PC-9 (cell line): Measurements from ENCODE around the gene DHRS2. TPM values are rescaled to one million over a fixed set of nuclear protein-coding genes. Genes with fewer than 3 reads are reported as not detected.

Experiments
- BruUV-seq: library from RNA; stranded (reverse); fragments of 400-500 nt; replicated peaks from 2 replicates; lab custom pipeline; 2021; lab: Mats Ljungman, UMichigan
- CTCF ChIA-PET: fragments of 300-600 bp; sonication (Branson Sonifier 250); formaldehyde crosslinking; loops from one replicate; lab custom pipeline; 2022; ENCODE audit warnings: antibody characterized with exemption; lab: Charles Lee
- POLR2A ChIA-PET: fragments of 300-600 bp; sonication (Branson Sonifier 250); formaldehyde crosslinking; loops from one replicate; lab custom pipeline; 2022; ENCODE audit warnings: antibody characterized with exemption; ENCODE audit not compliant: unreplicated experiment; lab: Charles Lee
- DNase-seq, 2 experiments: peaks; one replicate each; pipeline versions ENCODE4 v3.0.0 to v3.0.0-alpha.2; 2015 to 2022; ENCODE audit warnings: mixed read lengths in 1 of 2
- H2AFZ ChIP-seq: fragments of 200-600 bp; sonication (generic); 2 replicates; pipeline ENCODE4 v1.8.1; 2017; ENCODE audit warnings: antibody characterized with exemption
- H3F3A ChIP-seq: fragments of 200-600 bp; sonication (generic); 2 replicates; pipeline ENCODE4 v1.8.1; 2017; ENCODE audit warnings: antibody characterized with exemption, mild to moderate bottlenecking, low read depth; ENCODE audit not compliant: insufficient read depth
- H3K27ac ChIP-seq: fragments of 200-600 bp; sonication (generic); 2 replicates; pipeline ENCODE4 v1.6.1; 2016; ENCODE audit warnings: mixed run types
- H3K27me3 ChIP-seq: fragments of 200-600 bp; sonication (generic); 2 replicates; pipeline ENCODE4 v1.6.1; 2016; ENCODE audit warnings: low read depth, mixed run types; ENCODE audit not compliant: insufficient read depth
- H3K36me3 ChIP-seq: fragments of 200-600 bp; sonication (generic); 2 replicates; pipeline ENCODE4 v1.6.1; 2016; ENCODE audit warnings: low read depth, mixed run types
- H3K4me1 ChIP-seq: fragments of 200-600 bp; sonication (generic); replicated peaks from 2 replicates; pipeline ENCODE4 v1.6.1; 2016; ENCODE audit warnings: mixed run types; ENCODE audit not compliant: insufficient read depth
- H3K4me2 ChIP-seq: fragments of 200-600 bp; sonication (generic); 2 replicates; pipeline ENCODE4 v1.6.1; 2017; ENCODE audit warnings: mixed run types
- H3K4me3 ChIP-seq: fragments of 200-600 bp; sonication (generic); 2 replicates; pipeline ENCODE4 v1.6.1; 2016; ENCODE audit warnings: mixed run types
- H3K79me2 ChIP-seq: fragments of 200-600 bp; sonication (generic); 2 replicates; pipeline ENCODE4 v1.6.1; 2017; ENCODE audit warnings: low read depth, mixed run types
- H3K9me2 ChIP-seq: fragments of 200-600 bp; sonication (generic); 2 replicates; pipeline ENCODE4 v1.8.1; 2017; ENCODE audit warnings: mild to moderate bottlenecking; ENCODE audit not compliant: insufficient read depth
- H3K9me3 ChIP-seq: fragments of 200-600 bp; sonication (generic); 2 replicates; pipeline ENCODE4 v1.8.1; 2016; ENCODE audit warnings: low read depth; ENCODE audit not compliant: insufficient read depth
- H4K20me1 ChIP-seq: fragments of 200-600 bp; sonication (generic); 2 replicates; pipeline ENCODE4 v1.8.1; 2017; ENCODE audit not compliant: insufficient read depth
- EZH2 ChIP-seq: fragments of 200-600 bp; sonication (generic); IDR thresholded peaks from 2 replicates; pipeline ENCODE4 v1.8.0; 2017; ENCODE audit warnings: antibody characterized with exemption, low read depth
- intact Hi-C: fragments of 100-400 bp; cut with micrococcal nuclease; formaldehyde crosslinking; loops from one replicate; pipeline ENCODE4 v1.10.0; 2022; ENCODE audit not compliant: unreplicated experiment
- total RNA-seq: library from RNA; stranded (reverse); gene quantifications from 2 replicates; pipeline ENCODE4 v1.2.3, GENCODE V29; 2021
- TF ChIP-seq, protein P1 (sequence below): fragments of 200-600 bp; sonication (generic); conservative IDR thresholded peaks from 2 replicates; pipeline ENCODE4 v1.6.1; 2017; ENCODE audit warnings: mixed run types, antibody characterized with exemption, mild to moderate bottlenecking, moderate library complexity

DHRS2 gene
- total RNA-seq, 1 experiment from 2014 or later = 0.55 TPM

GRCh38 chr14:23643533-23644194, 7.5 kb downstream of the DHRS2 start:
- Histone ChIP-seq H3K4me3 (no peak overlapping the region), H3K27me3 (no peaks in the 10 kb centered on the region), H3F3A (peaks cover 68% of the 10 kb centered on the region), H3K27ac (0 out of 2 replicates have a peak overlapping the region, but pooled peaks have one; percentile 16), H4K20me1 (no peaks in the 10 kb centered on the region), H3K36me3 (no peaks in the 10 kb centered on the region; the same call in 1 of the 2 replicates), H3K79me2 (peaks cover 37% of the 10 kb centered on the region), H3K4me2 (no peak overlapping the region), H3K4me1 (peaks cover 77% of the 10 kb centered on the region), H3K9me2 (no peaks in the 10 kb centered on the region), H3K9me3 (no peaks in the 10 kb centered on the region), H2AFZ (no peak overlapping the region)
- no TSS peak for BruUV-seq
- DNase-seq = no peak
- TF ChIP-seq, protein P1, sequence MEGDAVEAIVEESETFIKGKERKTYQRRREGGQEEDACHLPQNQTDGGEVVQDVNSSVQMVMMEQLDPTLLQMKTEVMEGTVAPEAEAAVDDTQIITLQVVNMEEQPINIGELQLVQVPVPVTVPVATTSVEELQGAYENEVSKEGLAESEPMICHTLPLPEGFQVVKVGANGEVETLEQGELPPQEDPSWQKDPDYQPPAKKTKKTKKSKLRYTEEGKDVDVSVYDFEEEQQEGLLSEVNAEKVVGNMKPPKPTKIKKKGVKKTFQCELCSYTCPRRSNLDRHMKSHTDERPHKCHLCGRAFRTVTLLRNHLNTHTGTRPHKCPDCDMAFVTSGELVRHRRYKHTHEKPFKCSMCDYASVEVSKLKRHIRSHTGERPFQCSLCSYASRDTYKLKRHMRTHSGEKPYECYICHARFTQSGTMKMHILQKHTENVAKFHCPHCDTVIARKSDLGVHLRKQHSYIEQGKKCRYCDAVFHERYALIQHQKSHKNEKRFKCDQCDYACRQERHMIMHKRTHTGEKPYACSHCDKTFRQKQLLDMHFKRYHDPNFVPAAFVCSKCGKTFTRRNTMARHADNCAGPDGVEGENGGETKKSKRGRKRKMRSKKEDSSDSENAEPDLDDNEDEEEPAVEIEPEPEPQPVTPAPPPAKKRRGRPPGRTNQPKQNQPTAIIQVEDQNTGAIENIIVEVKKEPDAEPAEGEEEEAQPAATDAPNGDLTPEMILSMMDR = no peak
- no peak for TF ChIP-seq EZH2
- ChIA-PET POLR2A (no interaction called here), CTCF (no interaction called here)
- intact Hi-C loops = no loop called here

DNA sequence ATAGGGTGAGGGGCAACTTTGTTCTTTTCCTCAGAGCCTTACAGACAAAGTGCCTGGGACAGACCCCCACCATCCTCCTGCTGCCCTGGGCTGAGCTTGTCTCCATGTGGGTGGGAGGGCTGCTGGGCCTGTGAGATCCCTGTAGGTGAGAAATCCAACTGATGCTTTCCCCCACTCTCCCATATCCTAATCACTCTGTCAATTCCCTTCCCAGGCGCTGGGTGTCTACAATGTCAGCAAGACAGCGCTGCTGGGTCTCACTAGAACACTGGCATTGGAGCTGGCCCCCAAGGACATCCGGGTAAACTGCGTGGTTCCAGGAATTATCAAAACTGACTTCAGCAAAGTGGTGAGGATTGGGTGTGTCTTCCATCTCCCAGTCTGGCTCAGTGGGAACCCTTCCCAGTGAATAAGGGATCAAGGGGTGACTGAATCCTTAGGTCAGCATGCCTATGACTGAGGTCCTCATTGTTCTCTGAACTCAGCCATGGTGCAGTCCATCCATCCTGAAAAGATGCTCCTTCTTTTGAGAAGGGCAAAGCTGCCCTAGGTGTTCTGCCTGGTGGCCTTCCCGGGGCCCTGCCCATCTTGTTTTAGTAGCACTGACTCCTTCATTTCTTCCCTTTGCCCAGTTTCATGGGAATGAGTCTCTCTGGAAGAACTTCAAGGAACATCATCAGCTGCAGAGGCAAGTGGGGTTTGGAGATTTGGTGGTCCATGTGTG, 8.2 kb downstream of the DHRS2 start:
- H2AFZ ChIP-seq = no peak overlapping the region
- intact Hi-C loops = no loop called here
- H3F3A ChIP-seq = peaks cover 65% of the 10 kb centered on the region
- no peaks in the 10 kb centered on the region; the same call in 1 of the 2 replicates for H3K36me3 ChIP-seq
- no peak for TF ChIP-seq EZH2
- TF ChIP-seq, protein P1 = no peak
- H3K9me3 ChIP-seq = no peaks in the 10 kb centered on the region
- no peak for DNase-seq
- no peaks in the 10 kb centered on the region for H3K27me3 ChIP-seq
- no TSS peak for BruUV-seq
- no peak overlapping the region for H3K4me3 ChIP-seq
- H3K27ac ChIP-seq = no peak overlapping the region
- no peaks in the 10 kb centered on the region for H4K20me1 ChIP-seq
- peaks cover 75% of the 10 kb centered on the region for H3K4me1 ChIP-seq
- H3K4me2 ChIP-seq = no peak overlapping the region
- ChIA-PET POLR2A (no interaction called here), CTCF (no interaction called here)
- H3K9me2 ChIP-seq = no peaks in the 10 kb centered on the region
- peaks cover 32% of the 10 kb centered on the region for H3K79me2 ChIP-seq

- H3K9me2 ChIP-seq = no peaks in the 10 kb centered on the region
- H3K79me2 ChIP-seq = peaks cover 26% of the 10 kb centered on the region
- intact Hi-C loops = no loop called here
- TF ChIP-seq, protein P1 = no peak
- no peak for TF ChIP-seq EZH2
- no peak overlapping the region for H3K4me3 ChIP-seq
- H3K27ac ChIP-seq = 0 out of 2 replicates have a peak overlapping the region, but pooled peaks have one; percentile 3
- ChIA-PET POLR2A (no interaction called here), CTCF (no interaction called here)
- no peaks in the 10 kb centered on the region for H3K27me3 ChIP-seq
- no peak overlapping the region for H2AFZ ChIP-seq
- H3K9me3 ChIP-seq = no peaks in the 10 kb centered on the region
- peaks cover 74% of the 10 kb centered on the region for H3K4me1 ChIP-seq
- H3K36me3 ChIP-seq = no peaks in the 10 kb centered on the region; the same call in 1 of the 2 replicates
- no TSS peak for BruUV-seq
- H4K20me1 ChIP-seq = no peaks in the 10 kb centered on the region
- H3K4me2 ChIP-seq = no peak overlapping the region
- H3F3A ChIP-seq = peaks cover 59% of the 10 kb centered on the region
- DNase-seq = no peak
Observed at GRCh38 chr14:23644919-23645336, 8.8 kb downstream of the DHRS2 start.
